Measurements from ENCODE around the gene RNF113B.

DNA sequence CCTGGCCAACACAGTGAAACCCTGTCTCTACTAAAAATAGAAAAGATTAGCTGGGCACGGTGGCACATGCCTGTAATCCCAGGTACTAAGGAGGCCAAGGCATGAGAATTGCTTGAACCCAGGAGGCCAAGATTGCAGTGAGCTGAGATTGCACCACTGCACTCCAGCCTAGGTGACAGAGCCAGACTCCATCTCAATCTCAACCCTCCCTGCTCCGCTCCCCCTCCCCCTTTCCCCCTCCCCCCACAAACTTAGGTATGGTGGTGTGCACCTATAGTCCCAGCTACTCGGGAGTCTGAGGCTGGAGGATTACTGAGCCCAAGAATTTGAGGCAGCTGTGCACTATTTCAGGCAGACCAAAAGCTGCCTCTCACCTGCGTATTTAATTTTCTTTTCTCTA is 21.6 kb upstream of the RNF113B start:
- TF ChIP-seq, protein P1, sequence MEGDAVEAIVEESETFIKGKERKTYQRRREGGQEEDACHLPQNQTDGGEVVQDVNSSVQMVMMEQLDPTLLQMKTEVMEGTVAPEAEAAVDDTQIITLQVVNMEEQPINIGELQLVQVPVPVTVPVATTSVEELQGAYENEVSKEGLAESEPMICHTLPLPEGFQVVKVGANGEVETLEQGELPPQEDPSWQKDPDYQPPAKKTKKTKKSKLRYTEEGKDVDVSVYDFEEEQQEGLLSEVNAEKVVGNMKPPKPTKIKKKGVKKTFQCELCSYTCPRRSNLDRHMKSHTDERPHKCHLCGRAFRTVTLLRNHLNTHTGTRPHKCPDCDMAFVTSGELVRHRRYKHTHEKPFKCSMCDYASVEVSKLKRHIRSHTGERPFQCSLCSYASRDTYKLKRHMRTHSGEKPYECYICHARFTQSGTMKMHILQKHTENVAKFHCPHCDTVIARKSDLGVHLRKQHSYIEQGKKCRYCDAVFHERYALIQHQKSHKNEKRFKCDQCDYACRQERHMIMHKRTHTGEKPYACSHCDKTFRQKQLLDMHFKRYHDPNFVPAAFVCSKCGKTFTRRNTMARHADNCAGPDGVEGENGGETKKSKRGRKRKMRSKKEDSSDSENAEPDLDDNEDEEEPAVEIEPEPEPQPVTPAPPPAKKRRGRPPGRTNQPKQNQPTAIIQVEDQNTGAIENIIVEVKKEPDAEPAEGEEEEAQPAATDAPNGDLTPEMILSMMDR (IDR thresholded peaks at IDR 0.05; ENCODE audit: insufficient read depth, low read length): no peak
- no peak for TF ChIP-seq POLR2AphosphoS5 (IDR thresholded peaks at IDR 0.05; ENCODE audit: low read depth)
- no peak for TF ChIP-seq GABPA (IDR thresholded peaks at IDR 0.05; ENCODE audit: low read depth)
- TF ChIP-seq, protein P2, sequence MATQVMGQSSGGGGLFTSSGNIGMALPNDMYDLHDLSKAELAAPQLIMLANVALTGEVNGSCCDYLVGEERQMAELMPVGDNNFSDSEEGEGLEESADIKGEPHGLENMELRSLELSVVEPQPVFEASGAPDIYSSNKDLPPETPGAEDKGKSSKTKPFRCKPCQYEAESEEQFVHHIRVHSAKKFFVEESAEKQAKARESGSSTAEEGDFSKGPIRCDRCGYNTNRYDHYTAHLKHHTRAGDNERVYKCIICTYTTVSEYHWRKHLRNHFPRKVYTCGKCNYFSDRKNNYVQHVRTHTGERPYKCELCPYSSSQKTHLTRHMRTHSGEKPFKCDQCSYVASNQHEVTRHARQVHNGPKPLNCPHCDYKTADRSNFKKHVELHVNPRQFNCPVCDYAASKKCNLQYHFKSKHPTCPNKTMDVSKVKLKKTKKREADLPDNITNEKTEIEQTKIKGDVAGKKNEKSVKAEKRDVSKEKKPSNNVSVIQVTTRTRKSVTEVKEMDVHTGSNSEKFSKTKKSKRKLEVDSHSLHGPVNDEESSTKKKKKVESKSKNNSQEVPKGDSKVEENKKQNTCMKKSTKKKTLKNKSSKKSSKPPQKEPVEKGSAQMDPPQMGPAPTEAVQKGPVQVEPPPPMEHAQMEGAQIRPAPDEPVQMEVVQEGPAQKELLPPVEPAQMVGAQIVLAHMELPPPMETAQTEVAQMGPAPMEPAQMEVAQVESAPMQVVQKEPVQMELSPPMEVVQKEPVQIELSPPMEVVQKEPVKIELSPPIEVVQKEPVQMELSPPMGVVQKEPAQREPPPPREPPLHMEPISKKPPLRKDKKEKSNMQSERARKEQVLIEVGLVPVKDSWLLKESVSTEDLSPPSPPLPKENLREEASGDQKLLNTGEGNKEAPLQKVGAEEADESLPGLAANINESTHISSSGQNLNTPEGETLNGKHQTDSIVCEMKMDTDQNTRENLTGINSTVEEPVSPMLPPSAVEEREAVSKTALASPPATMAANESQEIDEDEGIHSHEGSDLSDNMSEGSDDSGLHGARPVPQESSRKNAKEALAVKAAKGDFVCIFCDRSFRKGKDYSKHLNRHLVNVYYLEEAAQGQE (IDR thresholded peaks at IDR 0.05; ENCODE audit: insufficient replicate concordance, low read depth): no peak
- TF ChIP-seq SPI1 (IDR thresholded peaks at IDR 0.05; ENCODE audit: borderline replicate concordance, low read depth): no peak

Data from HL-60 (cell line).